ENCODE results near the gene ELK3.

DNA sequence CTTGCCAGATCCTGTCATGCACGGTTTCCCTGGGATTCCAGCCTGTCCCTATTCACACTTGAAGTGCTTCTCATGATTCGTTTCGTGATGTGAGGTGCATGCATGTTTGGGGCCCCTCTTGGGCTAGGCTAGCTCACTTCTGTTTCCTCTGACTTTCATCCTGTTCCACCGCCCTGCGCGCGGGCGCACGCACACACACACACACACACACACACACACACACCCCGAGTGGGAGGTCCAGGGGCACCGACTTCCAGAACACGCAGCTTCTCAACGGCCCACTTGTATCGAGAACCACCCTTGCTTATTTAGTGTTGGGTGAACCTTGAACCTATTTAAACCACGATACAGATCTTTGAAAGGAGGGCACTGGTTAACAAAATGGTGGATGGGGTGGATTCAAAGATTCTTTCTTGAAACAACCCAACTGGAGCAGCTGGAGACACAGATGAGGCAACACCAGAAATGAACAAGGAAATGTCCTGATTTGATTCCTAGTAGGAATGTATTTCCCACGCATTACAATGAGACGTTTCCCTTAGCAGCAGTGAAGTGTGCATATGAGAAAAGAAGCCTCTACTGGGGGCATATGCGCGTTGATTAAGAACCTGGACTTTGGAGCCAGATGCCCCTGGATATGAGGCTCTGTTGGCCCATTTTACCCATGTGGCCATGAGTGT, 16.3 kb downstream of the ELK3 start:
- TF ChIP-seq, protein P1, sequence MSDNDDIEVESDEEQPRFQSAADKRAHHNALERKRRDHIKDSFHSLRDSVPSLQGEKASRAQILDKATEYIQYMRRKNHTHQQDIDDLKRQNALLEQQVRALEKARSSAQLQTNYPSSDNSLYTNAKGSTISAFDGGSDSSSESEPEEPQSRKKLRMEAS (IDR thresholded peaks at IDR 0.05; ENCODE audit: low read depth): no peak
- TF ChIP-seq, protein P2, sequence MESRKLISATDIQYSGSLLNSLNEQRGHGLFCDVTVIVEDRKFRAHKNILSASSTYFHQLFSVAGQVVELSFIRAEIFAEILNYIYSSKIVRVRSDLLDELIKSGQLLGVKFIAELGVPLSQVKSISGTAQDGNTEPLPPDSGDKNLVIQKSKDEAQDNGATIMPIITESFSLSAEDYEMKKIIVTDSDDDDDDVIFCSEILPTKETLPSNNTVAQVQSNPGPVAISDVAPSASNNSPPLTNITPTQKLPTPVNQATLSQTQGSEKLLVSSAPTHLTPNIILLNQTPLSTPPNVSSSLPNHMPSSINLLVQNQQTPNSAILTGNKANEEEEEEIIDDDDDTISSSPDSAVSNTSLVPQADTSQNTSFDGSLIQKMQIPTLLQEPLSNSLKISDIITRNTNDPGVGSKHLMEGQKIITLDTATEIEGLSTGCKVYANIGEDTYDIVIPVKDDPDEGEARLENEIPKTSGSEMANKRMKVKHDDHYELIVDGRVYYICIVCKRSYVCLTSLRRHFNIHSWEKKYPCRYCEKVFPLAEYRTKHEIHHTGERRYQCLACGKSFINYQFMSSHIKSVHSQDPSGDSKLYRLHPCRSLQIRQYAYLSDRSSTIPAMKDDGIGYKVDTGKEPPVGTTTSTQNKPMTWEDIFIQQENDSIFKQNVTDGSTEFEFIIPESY (IDR thresholded peaks at IDR 0.05; ENCODE audit: borderline replicate concordance, low read depth): no peak
- no peak for TF ChIP-seq YY1 (IDR thresholded peaks at IDR 0.05; ENCODE audit: low read depth)
- no peak for TF ChIP-seq RAD21 (IDR thresholded peaks at IDR 0.05; ENCODE audit: low read length)
- TF ChIP-seq, protein P3, sequence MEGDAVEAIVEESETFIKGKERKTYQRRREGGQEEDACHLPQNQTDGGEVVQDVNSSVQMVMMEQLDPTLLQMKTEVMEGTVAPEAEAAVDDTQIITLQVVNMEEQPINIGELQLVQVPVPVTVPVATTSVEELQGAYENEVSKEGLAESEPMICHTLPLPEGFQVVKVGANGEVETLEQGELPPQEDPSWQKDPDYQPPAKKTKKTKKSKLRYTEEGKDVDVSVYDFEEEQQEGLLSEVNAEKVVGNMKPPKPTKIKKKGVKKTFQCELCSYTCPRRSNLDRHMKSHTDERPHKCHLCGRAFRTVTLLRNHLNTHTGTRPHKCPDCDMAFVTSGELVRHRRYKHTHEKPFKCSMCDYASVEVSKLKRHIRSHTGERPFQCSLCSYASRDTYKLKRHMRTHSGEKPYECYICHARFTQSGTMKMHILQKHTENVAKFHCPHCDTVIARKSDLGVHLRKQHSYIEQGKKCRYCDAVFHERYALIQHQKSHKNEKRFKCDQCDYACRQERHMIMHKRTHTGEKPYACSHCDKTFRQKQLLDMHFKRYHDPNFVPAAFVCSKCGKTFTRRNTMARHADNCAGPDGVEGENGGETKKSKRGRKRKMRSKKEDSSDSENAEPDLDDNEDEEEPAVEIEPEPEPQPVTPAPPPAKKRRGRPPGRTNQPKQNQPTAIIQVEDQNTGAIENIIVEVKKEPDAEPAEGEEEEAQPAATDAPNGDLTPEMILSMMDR (IDR thresholded peaks at IDR 0.05): no peak
- TF ChIP-seq, protein P4, sequence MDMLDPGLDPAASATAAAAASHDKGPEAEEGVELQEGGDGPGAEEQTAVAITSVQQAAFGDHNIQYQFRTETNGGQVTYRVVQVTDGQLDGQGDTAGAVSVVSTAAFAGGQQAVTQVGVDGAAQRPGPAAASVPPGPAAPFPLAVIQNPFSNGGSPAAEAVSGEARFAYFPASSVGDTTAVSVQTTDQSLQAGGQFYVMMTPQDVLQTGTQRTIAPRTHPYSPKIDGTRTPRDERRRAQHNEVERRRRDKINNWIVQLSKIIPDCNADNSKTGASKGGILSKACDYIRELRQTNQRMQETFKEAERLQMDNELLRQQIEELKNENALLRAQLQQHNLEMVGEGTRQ (IDR thresholded peaks at IDR 0.05; ENCODE audit: borderline replicate concordance, low read depth, low read length): no peak
- TF ChIP-seq SMC3 (IDR thresholded peaks at IDR 0.05; ENCODE audit: low read depth, low read length): no peak
- no peak for TF ChIP-seq JUND (IDR thresholded peaks at IDR 0.05)
- no peak for TF ChIP-seq RCOR1 (IDR thresholded peaks at IDR 0.05; ENCODE audit: low read length)
- no peak for TF ChIP-seq EZH2phosphoT487 (IDR thresholded peaks at IDR 0.05; ENCODE audit: borderline replicate concordance, low read depth)

All from SK-N-SH (cell line).